GM12878 (cell line): ENCODE measurements around the gene AXL. TPM values are rescaled to one million over a fixed set of nuclear protein-coding genes. Genes with fewer than 3 reads are reported as not detected.

ENCODE experiments used
- BACH1 ChIP-seq: fragments of 450-650 bp; IDR thresholded peaks from 2 replicates; pipeline ENCODE4 v1.6.1; 2017; ENCODE audit warnings: mild to moderate bottlenecking, borderline replicate concordance
- CREM ChIP-seq: IDR thresholded peaks from 2 replicates; pipeline ENCODE4 v1.6.1; 2014; ENCODE audit warnings: antibody characterized with exemption, low read depth
- E2F8 ChIP-seq: fragments of 450-650 bp; IDR thresholded peaks from 2 replicates; pipeline ENCODE4 v1.6.1; 2018; ENCODE audit warnings: mild to moderate bottlenecking, low read depth, moderate library complexity; ENCODE audit not compliant: partially characterized antibody
- ESRRA ChIP-seq: IDR thresholded peaks from 2 replicates; pipeline ENCODE4 v1.6.1; 2012; ENCODE audit warnings: mild to moderate bottlenecking, low read length, improper control_type of control experiment
- HSF1 ChIP-seq: fragments of 150-350 bp; IDR thresholded peaks from 2 replicates; pipeline ENCODE4 v1.6.1; 2014; ENCODE audit warnings: mild to moderate bottlenecking, low read depth, low read length
- NFYB ChIP-seq: IDR thresholded peaks from 2 replicates; pipeline ENCODE4 v1.6.1; 2011; ENCODE audit warnings: low read depth, mild to moderate bottlenecking, low read length, improper control_type of control experiment, moderate library complexity; ENCODE audit not compliant: insufficient read depth
- POLR2AphosphoS2 ChIP-seq: IDR thresholded peaks from 2 replicates; pipeline ENCODE4 v1.6.1; 2011; ENCODE audit warnings: low read depth, mild to moderate bottlenecking, low read length, improper control_type of control experiment, moderate library complexity
- SIN3A ChIP-seq: IDR thresholded peaks from 2 replicates; pipeline ENCODE4 v1.6.1; 2012; ENCODE audit warnings: low read depth, low read length, improper control_type of control experiment
- SP1 ChIP-seq: IDR thresholded peaks from one replicate; pipeline ENCODE4 v1.6.1; 2011; ENCODE audit warnings: low read depth, low read length
- SREBF1 ChIP-seq: IDR thresholded peaks from 2 replicates; pipeline ENCODE4 v1.6.1; 2012; ENCODE audit warnings: mild to moderate bottlenecking, low read length
- SRF ChIP-seq, 2 experiments: IDR thresholded peaks; 2 replicates each; pipeline ENCODE4 v1.6.1; 2011; ENCODE audit warnings: low read depth in 2 of 2, low read length in 2 of 2, mild to moderate bottlenecking in 1 of 2, moderate library complexity in 1 of 2
- STAT1 ChIP-seq: fragments of 450-650 bp; conservative IDR thresholded peaks from 2 replicates; pipeline ENCODE4 v1.6.1; 2014; ENCODE audit warnings: antibody characterized with exemption, mild to moderate bottlenecking
- polyA plus RNA-seq, 11 experiments: library from polyadenylated mRNA; depleted of rRNA in 4 of 11; unstranded in 6 of 11; stranded (reverse) in 5 of 11; fragments of >200 nt; fragmentation: Nextera tagmentation in 4 of 11; fragmentation: Illumina TruSeq in 1 of 11; extraction: Ambion mirVana in 4 of 11; extraction: Trizol in 1 of 11; gene quantifications; 1 replicate in 1 of 11; 2 replicates in 10 of 11; pipeline versions ENCODE4 v1.2.1 to v1.2.3, GENCODE V29; 2011 to 2016; ENCODE audit warnings: inconsistent platforms in 2 of 11, missing spikeins in 2 of 11, low read depth in 1 of 11
- total RNA-seq, 4 experiments: library from RNA; depleted of rRNA in 3 of 4; stranded (reverse); fragments of >200 nt in 3 of 4; fragmentation: Illumina TruSeq in 1 of 4; extraction: Trizol in 1 of 4; gene quantifications; 2 replicates each; pipeline versions ENCODE4 v1.2.1 to v1.2.3, GENCODE V29; 2013 to 2021

Gene AXL
- total and polyA plus RNA-seq, 10 of the 15 experiments (the other 5 are each of a cell fraction or from before 2014, with no cell fraction given): under 0.01 to 0.33 (median 0.07) TPM; not detected in 4

- TF ChIP-seq POLR2AphosphoS2 (peak; percentile 64; the same call in 1 of the 2 replicates), SP1 (peak; percentile 76), SRF (IDR thresholded peaks at IDR 0.05; ENCODE audit: low read depth in 2 of 2, low read length in 2 of 2) (0 out of 4 replicates have a peak, but pooled peaks of 1 of the 2 experiments have one; percentile 12), E2F8 (peak; percentile 46), ESRRA (no peak), BACH1 (peak; percentile 71), HSF1 (no peak), NFYB (no peak), SIN3A (no peak; the same call in 1 of the 2 replicates), CREM (peak; percentile 94), STAT1 (0 out of 2 replicates have a peak, but pooled peaks have one; percentile 48), SREBF1 (peak; percentile 16; the same call in 1 of the 2 replicates)
These were observed 44.2 kb downstream of the AXL start (continued) for GRCh38 chr19:41263042-41263849.
